Lower leg skin (tissue), 4 donors: Measurements from ENCODE around the gene RXRA. TPM values are rescaled to one million over a fixed set of nuclear protein-coding genes. Genes with fewer than 3 reads are reported as not detected.

Source experiments
- DNase-seq, 2 donors: peaks; one replicate each; pipeline ENCODE4 v3.0.0-alpha.2; 2019; ENCODE audit warnings: low spot score in 2 of 2
- H3K4me3 ChIP-seq: fragments of 200-600 bp; sonication (generic); 2 replicates; pipeline ENCODE4 v1.5.1; 2017; ENCODE audit warnings: mild to moderate bottlenecking, low read depth; ENCODE audit not compliant: poor library complexity, severe bottlenecking
- CTCF ChIP-seq, 3 donors: fragments of 450-650 bp; IDR thresholded peaks; one replicate each; pipeline ENCODE4 v1.5.1; 2016; ENCODE audit warnings: antibody characterized with exemption in 3 of 3, mild to moderate bottlenecking in 3 of 3, moderate library complexity in 2 of 3
- POLR2A ChIP-seq, 2 donors: fragments of 450-650 bp; IDR thresholded peaks; one replicate each; pipeline ENCODE4 v1.6.1; 2016 to 2017; ENCODE audit warnings: antibody characterized with exemption in 2 of 2, mild to moderate bottlenecking in 1 of 2, moderate library complexity in 1 of 2
- WGBS, 2 donors: methylation state at CpG; one replicate each; pipeline ENCODE4 v1.1.5; 2018; 5-methylcytosine and 5-hydroxymethylcytosine counted together
- intact Hi-C: fragments of 100-400 bp; cut with DNase I; formaldehyde crosslinking; loops from one replicate; pipeline ENCODE4 v1.15.0; 2023; ENCODE audit warnings: low total_unique reads
- total RNA-seq, 4 donors: library from RNA; depleted of rRNA; stranded (reverse); fragments of >200 nt; gene quantifications; one replicate each; pipeline ENCODE4 v1.1.0, GENCODE V29; 2016

The RXRA gene
- total RNA-seq, 4 donors from 2014 or later: 143 to 242 (median 166) TPM

GRCh38 chr9:134413890-134414623 lies 87.8 kb downstream of the RXRA start:
- 37 to 52% methylated on average over 23 to 27 of the region's 29 CpGs for WGBS, 2 donors
- intact Hi-C loops: loop anchor here (5.0 kb wide), 1 partner anchor 37 kb away; no protein-coding TSS in a partner anchor
- H3K4me3 ChIP-seq: no peak overlapping the region
- DNase-seq: no peak
- TF ChIP-seq CTCF (IDR thresholded peaks at IDR 0.05) (no peak), POLR2A (IDR thresholded peaks at IDR 0.05) (no peak)

- H3K4me3 ChIP-seq: no peak overlapping the region
- 59 to 65% methylated on average over 13 to 17 of the region's 17 CpGs for WGBS, 2 donors
- DNase-seq: no peak
- intact Hi-C loops: loop anchor here (5.0 kb wide), 1 partner anchor 38 kb away; no protein-coding TSS in a partner anchor
- TF ChIP-seq CTCF (IDR thresholded peaks at IDR 0.05) (no peak), POLR2A (IDR thresholded peaks at IDR 0.05) (no peak)
These were observed 88.7 kb downstream of the RXRA start for GRCh38 chr9:134414900-134415425.

- intact Hi-C loops: no loop called here
- H3K4me3 ChIP-seq: no peak overlapping the region
- 83% methylated on average over 15 to 19 of the region's 19 CpGs for WGBS, 2 donors
- DNase-seq: no peak
- TF ChIP-seq POLR2A (IDR thresholded peaks at IDR 0.05): no peak
- no peak for TF ChIP-seq CTCF (IDR thresholded peaks at IDR 0.05)
These were observed 90.2 kb downstream of the RXRA start for GRCh38 chr9:134416385-134417015.

GRCh38 chr9:134418354-134418753 lies 92.1 kb downstream of the RXRA start:
- no peak for TF ChIP-seq CTCF (IDR thresholded peaks at IDR 0.05)
- TF ChIP-seq POLR2A (IDR thresholded peaks at IDR 0.05): no peak
- DNase-seq: no peak
- WGBS, 2 donors: 68 to 71% methylated on average over 7 to 8 of the region's 8 CpGs
- H3K4me3 ChIP-seq: no peak overlapping the region
- intact Hi-C loops: no loop called here

- no peak for TF ChIP-seq CTCF (IDR thresholded peaks at IDR 0.05)
- no peak for TF ChIP-seq POLR2A (IDR thresholded peaks at IDR 0.05)
- DNase-seq: no peak
- intact Hi-C loops: no loop called here
- H3K4me3 ChIP-seq: no peak overlapping the region
- 64 to 72% methylated on average over 23 of the region's 23 CpGs for WGBS, 2 donors
These were observed 92.9 kb downstream of the RXRA start for GRCh38 chr9:134419000-134419683.
